ENCODE results near the gene RNF44.
"Not testable (repeated sequence)": the region's sequence is repeated elsewhere in the genome, so short reads cannot be mapped to it uniquely, and the experiment has no call there.

Gene RNF44

DNA sequence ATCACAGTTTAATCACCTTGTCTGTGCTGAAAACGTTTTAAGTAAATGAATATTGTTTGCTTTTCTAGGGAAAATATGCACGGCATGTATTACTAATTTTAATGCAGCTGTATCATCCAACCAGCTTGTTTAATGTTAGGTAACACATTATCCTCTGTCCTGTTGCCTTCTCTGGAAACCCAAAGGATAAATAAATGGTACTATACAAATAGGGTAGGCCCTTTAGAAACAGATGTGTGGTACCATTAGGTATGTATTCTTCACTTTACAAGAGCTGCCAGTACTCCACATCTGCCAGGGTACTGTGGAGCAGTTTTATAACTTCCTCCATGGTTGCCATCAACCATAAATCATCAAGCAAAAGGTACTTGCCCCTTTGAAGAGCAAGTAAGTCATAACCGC, 46.1 kb downstream of the RNF44 start:
- no peak for DNase-seq (ENCODE audit: extremely low read depth, low read depth)
- TF ChIP-seq, protein P1, sequence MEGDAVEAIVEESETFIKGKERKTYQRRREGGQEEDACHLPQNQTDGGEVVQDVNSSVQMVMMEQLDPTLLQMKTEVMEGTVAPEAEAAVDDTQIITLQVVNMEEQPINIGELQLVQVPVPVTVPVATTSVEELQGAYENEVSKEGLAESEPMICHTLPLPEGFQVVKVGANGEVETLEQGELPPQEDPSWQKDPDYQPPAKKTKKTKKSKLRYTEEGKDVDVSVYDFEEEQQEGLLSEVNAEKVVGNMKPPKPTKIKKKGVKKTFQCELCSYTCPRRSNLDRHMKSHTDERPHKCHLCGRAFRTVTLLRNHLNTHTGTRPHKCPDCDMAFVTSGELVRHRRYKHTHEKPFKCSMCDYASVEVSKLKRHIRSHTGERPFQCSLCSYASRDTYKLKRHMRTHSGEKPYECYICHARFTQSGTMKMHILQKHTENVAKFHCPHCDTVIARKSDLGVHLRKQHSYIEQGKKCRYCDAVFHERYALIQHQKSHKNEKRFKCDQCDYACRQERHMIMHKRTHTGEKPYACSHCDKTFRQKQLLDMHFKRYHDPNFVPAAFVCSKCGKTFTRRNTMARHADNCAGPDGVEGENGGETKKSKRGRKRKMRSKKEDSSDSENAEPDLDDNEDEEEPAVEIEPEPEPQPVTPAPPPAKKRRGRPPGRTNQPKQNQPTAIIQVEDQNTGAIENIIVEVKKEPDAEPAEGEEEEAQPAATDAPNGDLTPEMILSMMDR (IDR thresholded peaks at IDR 0.05; ENCODE audit: low read depth, low read length) = no peak

DNA sequence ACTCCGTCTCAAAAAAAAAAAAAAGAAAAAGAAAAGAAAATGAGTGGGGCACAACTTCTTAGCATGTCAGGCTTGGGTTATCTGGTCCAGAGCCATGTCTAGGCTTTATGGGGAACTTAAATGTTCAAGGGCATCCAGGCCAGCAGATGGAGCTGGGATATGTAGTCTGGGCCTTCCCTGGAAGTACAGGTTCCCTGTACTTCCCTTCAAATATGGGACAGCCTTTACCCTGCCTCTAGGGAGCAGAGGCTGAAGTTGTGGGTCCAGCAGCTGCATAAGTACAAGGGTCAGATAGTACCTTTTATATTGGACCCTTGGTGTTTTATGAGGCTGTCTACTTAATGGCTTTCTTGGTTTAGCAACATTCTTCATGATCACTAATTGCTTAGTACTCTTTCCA, 46.9 kb downstream of the RNF44 start:
- TF ChIP-seq, protein P1 (IDR thresholded peaks at IDR 0.05; ENCODE audit: low read depth, low read length) = no peak
- no peak for DNase-seq (ENCODE audit: extremely low read depth, low read depth)

DNA sequence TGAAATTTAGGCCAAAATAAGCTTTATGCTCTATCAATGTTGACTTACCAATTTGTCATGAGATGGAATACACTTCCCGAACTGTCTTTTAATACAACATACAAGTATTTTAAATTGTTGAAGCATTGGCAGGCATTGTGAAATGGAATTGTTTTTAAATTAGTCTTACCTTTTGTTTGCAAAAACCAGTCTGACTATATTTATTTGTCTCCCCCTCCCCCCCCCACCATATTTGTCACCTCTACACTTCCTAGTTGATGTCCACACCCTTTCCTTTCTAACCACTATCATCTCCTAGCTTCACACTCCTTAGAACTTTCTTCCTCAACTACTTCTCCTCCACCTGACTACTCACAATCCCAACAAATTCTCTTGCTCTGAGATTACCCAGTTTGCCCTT, 48.1 kb downstream of the RNF44 start:
- no peak for DNase-seq (ENCODE audit: extremely low read depth, low read depth)
- TF ChIP-seq, protein P1 (IDR thresholded peaks at IDR 0.05; ENCODE audit: low read depth, low read length) = no peak

DNA sequence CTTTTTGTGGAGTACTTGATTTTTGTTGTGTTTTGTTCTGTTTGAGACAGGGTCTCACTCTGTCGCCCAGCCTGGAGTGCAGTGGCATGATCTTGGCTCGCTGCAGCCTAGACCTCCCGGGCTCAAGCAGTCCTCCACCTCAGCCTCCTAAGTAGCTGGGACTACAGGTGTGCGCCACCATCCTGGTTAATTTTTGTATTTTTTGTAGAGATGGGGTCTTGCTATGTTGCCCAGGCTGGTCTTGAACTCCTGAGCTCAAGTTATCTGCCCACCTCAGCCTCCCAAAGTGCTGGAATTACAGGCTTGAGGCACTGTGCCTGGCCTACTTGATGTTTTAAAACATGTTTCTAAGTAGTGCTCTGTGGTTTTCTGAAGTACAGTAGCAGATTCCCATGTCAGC, 50.0 kb downstream of the RNF44 start:
- not testable (repeated sequence) for DNase-seq (ENCODE audit: extremely low read depth, low read depth)

DNA sequence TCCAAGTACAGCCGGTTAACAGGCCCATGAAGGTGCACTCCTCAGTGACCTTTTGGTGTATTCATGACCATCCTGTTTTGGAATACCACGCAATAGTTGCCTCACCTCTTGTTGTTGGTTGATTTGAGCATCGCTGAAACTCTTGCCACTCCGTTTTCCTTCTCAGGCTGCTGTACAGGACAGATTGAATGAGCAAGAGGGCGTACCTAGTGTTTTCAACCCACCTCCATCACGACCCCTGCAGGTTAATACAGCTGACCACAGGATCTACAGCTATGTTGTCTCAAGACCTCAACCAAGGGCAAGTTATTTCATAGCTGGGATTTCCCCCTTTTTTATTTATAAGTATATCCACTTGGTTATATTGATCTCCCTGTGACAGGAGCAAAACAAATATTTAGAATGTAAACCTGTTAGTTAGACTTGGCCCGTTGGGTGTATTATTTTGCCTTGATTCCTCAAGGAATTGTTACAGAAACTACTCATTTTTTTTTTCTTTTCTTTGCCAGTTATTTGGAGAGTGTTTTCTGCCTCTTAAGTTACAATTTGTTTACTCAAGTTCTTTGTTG, 50.9 kb downstream of the RNF44 start:
- TF ChIP-seq, protein P1 (IDR thresholded peaks at IDR 0.05; ENCODE audit: low read depth, low read length) = no peak
- DNase-seq (ENCODE audit: extremely low read depth, low read depth) = no peak

DNA sequence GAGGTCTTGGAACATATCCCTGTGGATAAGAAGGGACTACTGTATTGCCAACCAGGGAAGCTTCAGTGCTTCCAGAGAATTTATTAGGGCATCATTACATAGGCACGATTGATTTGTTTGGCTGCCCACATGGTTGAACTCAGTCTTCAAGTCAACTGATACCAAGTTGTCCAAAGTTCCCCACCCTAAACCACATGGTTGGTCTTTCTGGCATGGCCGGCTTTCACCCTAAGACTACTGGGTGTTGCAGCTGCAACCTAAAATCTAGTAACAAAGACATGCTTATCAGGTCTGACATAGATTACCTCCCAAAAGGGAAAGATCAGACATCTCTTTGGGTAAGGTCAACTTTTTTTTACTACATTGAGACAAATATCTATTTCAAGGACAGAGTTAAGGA, 52.0 kb downstream of the RNF44 start:
- TF ChIP-seq, protein P1 (IDR thresholded peaks at IDR 0.05; ENCODE audit: low read depth, low read length) = no peak
- no peak for DNase-seq (ENCODE audit: extremely low read depth, low read depth)

DNA sequence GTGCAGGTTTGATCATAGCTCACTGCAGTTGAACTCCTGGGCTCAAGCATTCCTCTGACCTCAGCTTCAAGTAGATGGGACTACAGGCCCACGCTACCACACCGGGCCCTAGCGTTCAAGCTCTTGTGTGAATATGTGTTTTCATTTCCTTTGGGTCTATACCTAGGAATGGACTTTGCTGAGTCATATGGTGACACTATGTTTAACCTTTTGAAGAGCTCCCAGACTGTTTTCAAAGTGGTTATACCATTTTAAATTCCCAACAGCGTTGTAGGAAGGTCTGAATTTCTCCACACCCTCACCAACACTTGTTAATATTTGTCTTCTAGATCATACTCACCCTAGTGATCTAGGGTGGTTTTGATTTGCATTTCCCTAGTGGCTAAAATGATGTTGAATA, 55.5 kb downstream of the RNF44 start:
- DNase-seq (ENCODE audit: extremely low read depth, low read depth) = no peak
- TF ChIP-seq, protein P1 (IDR thresholded peaks at IDR 0.05; ENCODE audit: low read depth, low read length) = no peak

Measured in AG09319 (cell line).